RWPE1 (cell line): ENCODE measurements around the gene CBLB.

Experiments used
- CTCF ChIA-PET: fragments of 350-600 bp; sonication (Branson Sonifier 250); formaldehyde crosslinking; extraction: SDS; loops from one replicate; lab custom pipeline; 2021; lab: Yijun Ruan, JAX
- POLR2A ChIA-PET: fragments of 400-600 bp; formaldehyde crosslinking; extraction: SDS; loops from one replicate; lab custom pipeline; 2020; ENCODE audit warnings: antibody characterized with exemption; ENCODE audit not compliant: low non-redundant PET; lab: Yijun Ruan, JAX
- DNase-seq: peaks from one replicate; pipeline ENCODE4 v3.0.0; 2012; ENCODE audit warnings: low spot score
- H3K27ac ChIP-seq: fragments of 450-650 bp; 2 replicates; pipeline ENCODE4 v1.5.1; 2017
- TF ChIP-seq, protein P1 (sequence below): fragments of 450-650 bp; conservative IDR thresholded peaks from 2 replicates; pipeline ENCODE4 v1.5.1; 2017; ENCODE audit warnings: low read depth, mild to moderate bottlenecking

Gene CBLB

DNA sequence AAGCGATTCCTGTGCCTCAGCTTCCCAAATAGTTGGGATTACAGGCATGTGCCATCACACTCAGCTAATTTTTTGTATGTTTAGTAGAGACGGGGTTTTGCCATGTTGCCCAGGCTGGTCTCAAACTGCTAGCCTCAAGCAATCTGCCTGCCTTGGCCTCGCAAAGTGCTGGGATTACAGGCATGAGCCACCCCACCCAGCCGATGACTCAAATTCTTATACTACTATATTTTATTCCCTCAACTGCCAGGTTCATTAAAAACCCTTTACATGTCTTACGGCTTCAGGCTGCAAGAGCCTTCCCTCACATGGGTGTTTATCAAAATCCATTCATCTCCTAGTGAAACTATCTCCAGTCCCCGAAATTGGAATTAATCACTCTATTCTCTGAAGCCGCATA, 63.4 kb downstream of the CBLB start:
- DNase-seq, result no peak
- POLR2A ChIA-PET, result no interaction called here
- TF ChIP-seq, protein P1, sequence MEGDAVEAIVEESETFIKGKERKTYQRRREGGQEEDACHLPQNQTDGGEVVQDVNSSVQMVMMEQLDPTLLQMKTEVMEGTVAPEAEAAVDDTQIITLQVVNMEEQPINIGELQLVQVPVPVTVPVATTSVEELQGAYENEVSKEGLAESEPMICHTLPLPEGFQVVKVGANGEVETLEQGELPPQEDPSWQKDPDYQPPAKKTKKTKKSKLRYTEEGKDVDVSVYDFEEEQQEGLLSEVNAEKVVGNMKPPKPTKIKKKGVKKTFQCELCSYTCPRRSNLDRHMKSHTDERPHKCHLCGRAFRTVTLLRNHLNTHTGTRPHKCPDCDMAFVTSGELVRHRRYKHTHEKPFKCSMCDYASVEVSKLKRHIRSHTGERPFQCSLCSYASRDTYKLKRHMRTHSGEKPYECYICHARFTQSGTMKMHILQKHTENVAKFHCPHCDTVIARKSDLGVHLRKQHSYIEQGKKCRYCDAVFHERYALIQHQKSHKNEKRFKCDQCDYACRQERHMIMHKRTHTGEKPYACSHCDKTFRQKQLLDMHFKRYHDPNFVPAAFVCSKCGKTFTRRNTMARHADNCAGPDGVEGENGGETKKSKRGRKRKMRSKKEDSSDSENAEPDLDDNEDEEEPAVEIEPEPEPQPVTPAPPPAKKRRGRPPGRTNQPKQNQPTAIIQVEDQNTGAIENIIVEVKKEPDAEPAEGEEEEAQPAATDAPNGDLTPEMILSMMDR, result no peak
- no peak overlapping the region for H3K27ac ChIP-seq
- CTCF ChIA-PET, result no interaction called here

DNA sequence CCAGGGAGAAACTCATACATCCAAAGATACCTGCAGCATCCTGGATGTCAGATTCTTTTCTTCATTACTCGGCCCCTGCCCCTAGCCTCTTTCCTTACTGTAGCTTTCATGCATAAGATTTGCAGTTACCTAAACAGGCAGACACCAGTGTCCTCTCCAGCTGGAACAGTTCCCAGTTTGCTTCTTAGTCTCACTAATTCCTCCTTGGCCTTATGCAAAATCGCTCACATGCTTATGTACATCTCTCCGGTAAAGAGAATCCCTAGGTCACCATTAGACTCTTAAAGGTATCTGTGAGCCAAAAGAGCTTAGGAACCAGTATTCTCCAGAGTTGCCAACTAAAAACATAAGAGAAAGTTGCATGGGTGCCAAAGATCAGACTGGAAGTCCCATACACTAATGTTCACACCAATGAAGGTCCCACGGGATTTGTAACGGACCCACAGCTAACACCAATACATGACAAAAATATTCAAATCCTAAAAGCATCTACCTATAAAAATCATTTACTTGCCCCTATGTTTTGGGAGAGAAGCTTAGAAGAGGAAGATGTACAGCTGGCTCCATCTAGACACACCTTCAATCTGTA, 66.6 kb downstream of the CBLB start:
- TF ChIP-seq, protein P1, result no peak
- DNase-seq, result no peak
- H3K27ac ChIP-seq, result no peak overlapping the region
- ChIA-PET CTCF (no interaction called here), POLR2A (no interaction called here)

DNA sequence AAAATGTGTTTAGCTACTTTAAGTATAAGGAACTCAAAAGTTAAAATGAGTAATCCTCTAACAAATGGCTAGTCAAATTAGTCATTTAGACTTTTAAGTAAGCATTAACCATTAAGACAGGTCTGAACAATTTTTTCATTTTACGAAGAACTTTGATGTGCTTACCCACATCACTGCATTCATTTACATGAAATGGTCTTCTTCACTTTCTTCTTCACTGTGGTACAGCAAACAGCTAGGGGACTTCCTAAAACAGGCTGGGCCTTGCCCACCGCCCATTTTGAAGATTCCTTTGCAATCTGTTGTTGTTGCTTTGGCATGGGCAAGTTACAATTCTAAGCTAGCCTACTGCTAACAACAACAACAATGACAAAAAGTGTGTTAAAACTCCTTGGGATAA, 67.4 kb downstream of the CBLB start:
- TF ChIP-seq, protein P1, result no peak
- CTCF ChIA-PET, result no interaction called here
- POLR2A ChIA-PET, result no interaction called here
- no peak for DNase-seq
- no peak overlapping the region for H3K27ac ChIP-seq

DNA sequence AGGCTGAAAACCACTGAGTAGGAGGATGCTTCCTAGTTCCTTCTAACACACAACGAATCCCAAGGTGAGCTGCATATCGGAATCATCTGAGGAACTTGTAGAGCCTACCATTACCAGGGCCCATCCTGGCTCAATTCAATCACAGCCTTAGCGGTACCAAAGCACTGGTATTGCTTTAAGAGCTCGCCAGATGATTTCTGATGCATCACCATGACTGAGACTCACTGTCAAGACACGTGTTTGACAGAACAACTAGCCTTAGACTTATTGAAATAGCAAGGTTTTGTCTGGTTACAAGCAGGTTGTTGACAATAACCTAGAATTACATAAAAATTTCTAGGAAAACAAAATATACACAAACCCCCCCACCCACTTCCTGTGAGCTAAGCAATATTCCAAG, 68.5 kb downstream of the CBLB start:
- no peak overlapping the region for H3K27ac ChIP-seq
- TF ChIP-seq, protein P1, result no peak
- ChIA-PET CTCF (interaction anchor here (0.7 to 0.9 kb wide), 2 partner anchors 15 to 1139 kb away, joined by 3 to 4 read pairs; no protein-coding TSS in a partner anchor), POLR2A (no interaction called here)
- DNase-seq, result no peak

DNA sequence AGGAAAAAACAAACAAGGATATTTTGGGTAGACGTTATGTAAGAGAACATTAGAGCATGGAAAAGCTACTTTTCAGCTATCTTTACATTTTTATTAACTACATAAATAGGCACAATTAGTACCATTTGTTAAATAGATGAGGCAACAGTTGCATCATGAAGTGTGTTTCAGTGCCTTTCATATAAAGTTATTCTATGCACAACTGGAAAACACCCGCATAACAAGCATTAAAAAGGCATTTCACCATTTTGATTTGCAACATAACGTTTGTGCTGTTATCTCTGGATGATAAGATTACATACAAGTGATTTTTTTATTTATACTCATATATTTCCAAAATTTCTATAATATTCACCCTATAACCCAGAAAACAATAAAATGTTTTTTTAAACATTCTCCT, 69.5 kb downstream of the CBLB start:
- TF ChIP-seq, protein P1, result no peak
- CTCF ChIA-PET, result no interaction called here
- POLR2A ChIA-PET, result no interaction called here
- DNase-seq, result no peak
- no peak overlapping the region for H3K27ac ChIP-seq

DNA sequence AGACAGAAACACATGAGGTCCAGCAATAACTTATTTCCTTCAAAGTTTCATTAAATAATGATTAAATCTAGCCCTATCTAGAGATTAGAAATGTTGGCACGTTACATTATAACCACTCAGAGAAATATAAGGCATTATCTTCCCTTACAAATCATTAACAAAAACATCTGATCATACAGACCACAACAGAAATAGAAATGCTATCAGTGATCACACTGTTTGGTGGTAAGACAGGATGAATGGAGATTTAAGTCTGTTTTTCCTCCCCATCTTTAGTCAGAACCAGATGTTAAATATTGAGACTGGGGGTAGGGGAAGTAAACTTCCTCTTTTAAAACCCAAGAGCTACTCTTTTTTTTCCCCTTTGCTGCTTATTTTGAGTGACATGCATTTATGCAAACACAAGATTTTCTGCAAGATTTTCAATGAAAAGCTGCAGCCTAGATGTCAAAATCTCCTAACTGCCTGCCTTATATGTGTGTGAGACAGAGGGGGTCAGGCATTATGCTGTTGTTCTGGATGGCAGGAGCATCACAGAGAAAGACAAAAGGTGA, 70.4 kb downstream of the CBLB start:
- H3K27ac ChIP-seq, result no peak overlapping the region
- DNase-seq, result no peak
- POLR2A ChIA-PET, result no interaction called here
- CTCF ChIA-PET, result no interaction called here
- TF ChIP-seq, protein P1, result no peak
